HG03025 (cell line): ENCODE measurements around the gene MAP4.
"Not testable (repeated sequence)": the region's sequence is repeated elsewhere in the genome, so short reads cannot be mapped to it uniquely, and the experiment has no call there.

Experiments
- ATAC-seq: cut with Tn5 transposase; IDR thresholded peaks from one replicate; pipeline ENCODE4 v1.9.1; 2021; ENCODE audit warnings: mild to moderate bottlenecking, moderate library complexity; ENCODE audit not compliant: unreplicated experiment, low FRiP score

MAP4 gene

DNA sequence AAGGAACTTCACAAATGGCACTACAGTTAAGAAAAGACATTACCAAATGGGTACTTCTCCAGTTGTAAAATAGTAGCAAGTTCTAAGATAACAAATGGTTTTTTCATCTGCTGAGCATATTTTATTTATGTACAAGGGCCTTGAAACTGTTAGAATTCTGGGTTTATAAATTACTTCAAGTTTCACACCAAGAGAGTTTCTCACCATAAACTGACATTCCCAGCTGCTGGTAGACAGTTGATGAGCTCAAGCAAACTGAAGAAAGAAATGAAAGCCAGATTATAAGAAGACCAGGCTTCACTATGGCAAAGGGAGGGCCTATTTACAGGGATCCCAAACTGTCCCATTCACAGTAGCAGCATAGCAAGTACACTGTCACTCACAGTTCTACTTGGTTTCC lies 113.5 kb downstream of the MAP4 start:
- no peak for ATAC-seq

DNA sequence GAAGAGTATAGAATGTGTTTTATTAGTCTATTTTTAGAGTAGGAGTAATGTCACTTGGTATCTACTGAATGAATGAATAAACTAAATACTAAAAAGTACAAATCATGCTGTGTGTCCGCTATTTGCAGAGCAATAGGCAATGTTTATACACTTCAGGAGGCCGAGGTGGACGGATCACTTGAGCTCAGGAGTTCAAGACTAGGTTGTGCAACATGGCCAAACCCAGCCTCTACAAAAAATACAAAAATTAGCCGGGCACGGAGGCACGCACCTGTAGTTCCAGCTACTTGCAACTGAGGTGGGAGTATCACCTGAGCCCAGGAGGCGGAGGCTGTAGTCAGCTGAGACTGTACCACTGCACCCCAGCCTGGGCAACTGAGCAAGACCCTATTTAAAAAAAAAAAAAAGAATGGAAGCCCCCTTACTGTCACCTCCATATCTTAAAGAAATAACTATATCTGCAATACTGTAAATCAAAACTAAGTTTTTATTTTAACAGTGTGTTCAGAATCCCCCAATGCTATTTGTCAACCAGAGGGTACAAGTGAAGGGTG lies 114.9 kb downstream of the MAP4 start:
- ATAC-seq: no peak

GRCh38 chr3:47899495-47900108 lies 116.6 kb downstream of the MAP4 start:
- ATAC-seq: no peak

- ATAC-seq: no peak
Measured at GRCh38 chr3:47897954-47898353, 118.3 kb downstream of the MAP4 start.

GRCh38 chr3:47896736-47897135 lies 119.5 kb downstream of the MAP4 start:
- no peak for ATAC-seq

DNA sequence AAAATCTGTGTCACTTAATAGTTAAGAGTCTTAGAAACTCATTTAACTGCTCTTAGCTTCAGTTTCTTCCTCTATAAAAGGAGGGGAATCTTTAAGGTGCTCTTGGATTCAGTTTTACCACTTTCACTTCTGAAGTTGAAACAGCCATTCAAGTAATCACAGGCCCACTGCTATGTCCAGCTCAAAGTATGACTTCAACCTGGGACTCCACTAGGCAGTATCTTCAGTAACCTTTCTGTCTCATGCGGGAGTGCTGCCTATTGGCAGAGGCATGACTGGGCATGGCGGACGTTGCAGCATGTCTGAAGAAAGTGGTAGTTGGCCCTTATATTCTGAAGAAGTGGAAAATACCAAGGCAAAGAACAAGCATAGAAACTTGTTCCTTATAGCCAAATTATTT lies 121.0 kb downstream of the MAP4 start:
- no peak for ATAC-seq

GRCh38 chr3:47892286-47893040 lies 123.8 kb downstream of the MAP4 start:
- ATAC-seq: no peak

DNA sequence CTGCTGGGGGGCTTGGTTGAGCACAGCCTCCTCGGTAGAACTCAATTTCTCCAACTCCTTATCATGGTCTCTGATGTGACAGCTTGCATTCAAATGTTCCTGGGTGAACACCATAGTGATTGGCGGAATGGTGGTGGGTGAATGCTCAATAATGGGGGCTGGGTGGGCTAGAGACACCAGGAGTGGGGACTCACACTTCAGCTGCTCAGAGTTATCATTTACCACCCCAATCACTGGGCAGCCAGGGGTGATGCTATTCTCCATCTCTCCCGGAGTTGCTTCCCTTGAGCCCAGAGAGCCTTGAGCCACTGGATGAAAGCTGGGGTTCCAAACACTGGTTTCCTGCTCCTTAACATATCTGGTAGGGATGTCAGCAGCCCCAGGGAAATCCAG lies 124.6 kb downstream of the MAP4 start:
- ATAC-seq: no peak

DNA sequence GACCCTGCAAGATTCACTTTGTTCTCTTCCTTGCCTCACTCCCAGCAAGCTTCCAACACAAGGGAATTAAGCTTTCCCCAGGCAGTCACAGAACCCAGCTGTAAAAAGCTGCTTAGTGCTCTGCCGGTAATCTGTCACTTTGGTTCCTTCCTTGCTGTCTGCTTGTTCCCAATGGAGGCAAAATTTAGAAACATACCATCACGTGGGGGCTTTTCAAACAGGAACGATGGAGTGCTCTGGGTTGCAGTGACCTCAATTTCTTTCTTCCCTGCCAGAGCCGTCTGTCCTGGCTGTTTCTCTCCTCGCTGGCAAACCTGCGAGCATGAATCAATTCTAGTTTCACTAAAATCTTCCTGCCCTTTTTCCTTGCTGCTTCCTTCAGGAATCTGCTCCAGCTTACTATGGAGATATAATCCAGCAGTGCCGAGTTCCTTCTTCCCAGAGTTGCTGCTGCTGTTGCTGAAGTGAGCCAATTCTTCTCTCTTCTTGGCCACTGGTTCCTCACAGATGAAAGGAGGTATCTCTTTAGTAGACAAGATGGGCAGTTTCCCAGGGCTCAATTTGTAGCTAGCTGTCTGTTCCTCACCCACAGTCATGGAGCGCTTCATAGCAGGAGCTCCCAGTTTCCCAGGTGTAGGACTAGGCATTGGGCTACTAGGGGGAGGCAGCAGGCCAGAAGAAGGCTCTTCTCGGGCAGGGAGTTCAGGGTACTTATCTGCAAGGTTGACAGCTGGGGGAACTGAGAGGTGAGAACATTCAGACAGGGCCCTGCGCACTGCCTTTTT lies 125.2 kb downstream of the MAP4 start:
- no peak for ATAC-seq

- ATAC-seq: no peak
Measured at GRCh38 chr3:47890126-47890827, 125.9 kb downstream of the MAP4 start.

DNA sequence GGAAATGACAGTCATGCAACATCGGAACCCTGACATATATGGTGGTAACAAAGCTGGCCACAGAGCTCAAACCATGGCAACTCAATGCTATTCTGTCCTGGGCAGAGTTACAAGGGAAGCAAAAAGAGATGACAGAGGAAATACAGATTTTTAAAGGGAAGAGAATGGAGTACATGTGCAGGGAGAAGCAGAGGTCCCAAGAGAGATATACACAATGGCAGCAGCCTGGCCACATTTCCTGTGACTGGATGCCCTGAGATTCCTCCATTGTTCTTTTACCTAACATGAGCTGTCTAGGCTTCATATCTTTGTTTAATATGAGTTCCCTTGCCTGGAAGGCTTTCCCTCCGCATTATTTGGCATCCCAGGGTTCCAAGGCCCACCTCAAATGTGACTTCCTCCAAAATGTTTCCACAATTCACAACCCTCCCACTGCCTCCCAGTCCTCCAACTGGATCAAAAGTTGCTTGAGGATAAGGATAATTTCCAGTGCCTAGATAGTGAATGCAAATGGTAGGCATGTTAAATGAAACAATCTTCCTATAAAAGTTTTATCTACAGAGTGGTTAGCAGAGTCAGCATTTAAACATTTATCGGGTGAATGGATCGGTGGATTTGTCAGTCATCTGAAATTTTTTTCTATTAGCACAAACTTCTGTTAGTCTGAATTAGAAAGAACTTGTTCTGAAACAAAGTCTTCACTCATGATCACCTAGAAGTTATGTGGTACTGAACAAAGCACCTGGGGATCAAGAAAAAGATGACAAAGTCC lies 127.0 kb downstream of the MAP4 start:
- ATAC-seq: no peak

DNA sequence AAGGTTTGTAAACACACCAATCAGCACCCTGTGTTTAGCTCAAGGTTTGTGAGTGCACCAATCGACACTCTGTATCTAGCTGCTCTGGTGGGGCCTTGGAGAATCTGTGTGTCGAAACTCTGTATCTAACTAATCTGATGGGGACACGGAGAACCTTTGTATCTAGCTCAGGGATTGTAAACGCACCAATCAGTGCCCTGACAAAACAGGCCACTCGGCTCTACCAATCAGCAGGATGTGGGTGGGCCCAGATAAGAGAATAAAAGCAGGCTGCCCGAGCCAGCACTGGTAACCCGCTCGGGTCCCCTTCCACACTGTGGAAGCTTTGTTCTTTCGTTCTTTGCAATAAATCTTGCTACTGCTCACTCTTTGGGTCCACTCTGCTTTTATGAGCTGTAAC lies 128.2 kb downstream of the MAP4 start:
- ATAC-seq: not testable (repeated sequence)

DNA sequence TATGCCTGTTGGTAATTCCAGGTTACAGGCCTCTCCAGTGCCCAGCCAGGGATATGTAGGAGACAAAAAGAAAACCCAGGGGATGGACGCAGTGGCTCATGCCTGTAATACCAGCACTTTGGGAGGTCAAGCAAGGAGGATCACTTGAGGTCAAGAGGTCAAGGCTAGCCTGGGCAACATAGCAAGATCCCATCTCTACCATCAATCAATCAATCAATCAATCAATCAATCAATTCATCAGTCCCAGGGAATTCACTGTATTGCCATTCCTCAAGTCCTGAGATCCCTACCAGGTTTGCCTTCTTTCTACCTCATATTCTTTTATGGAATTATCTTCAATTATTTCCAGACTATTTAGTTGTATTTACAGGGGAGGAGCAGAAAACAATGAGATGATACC lies 131.0 kb downstream of the MAP4 start:
- no peak for ATAC-seq

DNA sequence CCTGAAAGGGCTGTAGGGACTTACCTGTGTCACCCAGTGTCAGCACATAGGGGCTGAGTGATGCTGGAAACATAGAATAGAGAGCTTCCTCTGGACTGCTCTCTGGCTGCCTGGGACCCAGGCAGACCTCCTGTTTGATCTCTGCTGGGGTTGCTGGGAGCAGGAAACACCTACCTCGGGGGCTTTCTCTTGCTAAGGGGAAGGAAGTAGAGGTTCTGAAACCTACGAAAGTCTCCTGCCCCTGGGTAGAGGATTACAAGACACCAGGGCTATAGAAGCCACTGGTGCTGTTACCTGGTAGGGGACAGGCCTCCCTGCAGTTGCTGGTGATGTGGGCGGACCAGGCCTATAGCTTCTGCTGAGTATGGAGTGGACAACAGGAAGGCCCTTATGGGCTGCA lies 131.6 kb downstream of the MAP4 start:
- ATAC-seq: no peak

- no peak for ATAC-seq
Measured at GRCh38 chr3:47882338-47882737, 133.9 kb downstream of the MAP4 start.

- no peak for ATAC-seq
Measured at GRCh38 chr3:47877719-47878118, 138.5 kb downstream of the MAP4 start.

- no peak for ATAC-seq
Measured at GRCh38 chr3:47877290-47877689, 138.9 kb downstream of the MAP4 start.

- no peak for ATAC-seq
Measured at GRCh38 chr3:47874913-47875312, 141.3 kb downstream of the MAP4 start.

GRCh38 chr3:47874438-47874837 lies 141.8 kb downstream of the MAP4 start:
- no peak for ATAC-seq

DNA sequence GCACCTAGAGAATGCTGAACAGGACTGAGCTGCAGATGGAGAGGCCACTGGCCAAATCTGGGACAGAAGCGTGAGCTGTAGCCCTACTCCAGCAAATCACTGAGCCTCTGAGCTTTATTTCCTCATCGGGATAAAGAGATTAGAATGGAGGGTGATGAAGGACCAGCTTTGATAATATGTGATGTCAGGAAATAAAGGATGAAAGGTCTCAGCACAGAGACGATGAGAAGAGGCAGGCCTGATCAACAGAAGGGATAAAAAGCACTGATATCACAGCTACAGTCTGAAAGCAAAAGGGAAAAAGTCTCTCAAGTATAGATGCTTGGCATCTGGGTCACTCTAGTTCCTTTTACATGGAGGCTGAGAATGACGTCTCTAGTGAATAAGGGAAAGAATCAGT lies 143.3 kb downstream of the MAP4 start:
- ATAC-seq: no peak
